NAMALWA (cell line): ENCODE results near the gene EIF5AL1.
A peak's percentile ranks its signal among the peaks of the same experiment; 100 is the strongest.
"Not testable (repeated sequence)": the region's sequence is repeated elsewhere in the genome, so short reads cannot be mapped to it uniquely, and the experiment has no call there.

ENCODE experiments used
- DNase-seq: peaks from one replicate; pipeline ENCODE4 v3.0.0-alpha.2; 2015; ENCODE audit warnings: low spot score

EIF5AL1 gene

DNA sequence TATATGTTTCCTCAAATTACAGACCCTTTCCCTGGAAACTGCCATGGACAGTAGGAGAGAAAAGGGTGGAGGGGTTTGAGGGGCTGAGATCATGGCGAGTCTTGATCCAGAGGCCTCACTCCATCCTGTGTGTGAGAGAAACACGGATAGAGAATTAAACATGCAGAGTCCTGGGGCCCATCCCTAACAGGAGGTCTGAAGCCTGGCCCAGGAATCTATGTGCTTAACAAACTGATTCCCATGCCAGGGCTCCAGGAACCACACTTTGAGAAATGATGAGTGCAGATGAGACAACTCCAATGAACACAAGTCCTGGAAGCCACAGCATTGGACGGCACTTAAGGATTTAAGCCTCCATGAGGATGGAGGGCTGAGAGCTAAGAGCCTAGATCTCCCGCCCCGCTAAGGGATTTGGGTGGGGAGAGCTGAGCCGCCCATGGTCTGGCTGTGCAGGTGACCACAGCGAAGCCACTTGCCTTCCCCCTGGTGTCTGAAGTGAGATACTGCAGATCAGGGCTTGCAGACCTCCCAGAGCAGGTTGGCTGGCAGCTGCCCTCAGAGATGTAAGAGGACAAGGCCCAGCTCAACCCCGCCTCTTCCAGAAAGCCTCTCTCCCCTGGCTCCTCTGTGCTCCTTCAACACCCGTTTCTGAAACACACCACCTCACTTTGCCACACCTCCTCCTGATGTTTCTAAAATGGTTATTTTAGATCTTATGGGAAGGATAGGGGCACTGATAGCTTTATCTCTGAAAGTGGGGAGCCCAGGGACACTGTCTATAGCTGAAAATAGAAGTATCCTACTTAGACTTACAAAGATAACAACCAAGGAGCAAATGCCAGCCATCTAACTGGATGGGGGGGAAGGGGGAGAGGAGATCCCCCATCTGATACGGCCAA lies 24.8 kb upstream of the EIF5AL1 start:
- peak; percentile 56 for DNase-seq

DNA sequence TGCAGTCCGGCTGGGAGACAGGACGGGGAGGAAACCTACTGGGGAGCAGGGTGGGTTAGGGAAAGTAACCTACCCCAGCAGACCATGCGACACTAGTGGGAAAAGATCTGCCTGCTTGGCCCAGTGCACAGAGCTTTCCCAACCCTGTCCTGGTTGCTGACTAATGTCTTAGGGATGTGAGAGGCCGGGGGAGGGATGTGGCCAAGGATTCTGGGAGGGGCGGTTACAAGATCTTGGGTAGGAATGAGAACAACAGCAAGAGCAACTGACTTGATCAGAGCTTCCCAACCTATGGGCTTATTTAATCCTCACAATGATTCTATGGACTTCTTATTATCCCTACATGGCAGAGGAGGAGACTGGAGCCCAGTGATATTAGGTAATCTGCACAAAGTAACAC lies 24.0 kb upstream of the EIF5AL1 start:
- DNase-seq, result no peak

DNA sequence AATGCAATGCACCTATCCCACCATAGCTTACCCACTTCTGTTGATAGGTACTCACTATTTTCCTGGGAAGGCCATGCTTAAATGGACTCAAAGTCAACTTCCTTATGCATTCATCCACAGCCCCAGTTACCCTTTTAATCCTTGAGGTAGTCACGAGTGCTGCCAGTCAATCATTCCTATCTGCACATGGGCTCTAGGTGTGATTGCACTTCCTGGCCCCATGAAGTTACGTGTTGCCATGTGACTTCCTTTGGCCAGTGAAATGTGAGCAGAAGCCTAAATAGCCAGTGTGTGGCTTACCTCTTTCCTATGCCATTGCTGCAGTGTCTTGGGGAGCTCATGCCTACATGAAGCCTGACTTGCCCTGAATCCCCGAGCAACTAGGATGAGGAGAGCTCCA lies 23.5 kb upstream of the EIF5AL1 start:
- no peak for DNase-seq

DNA sequence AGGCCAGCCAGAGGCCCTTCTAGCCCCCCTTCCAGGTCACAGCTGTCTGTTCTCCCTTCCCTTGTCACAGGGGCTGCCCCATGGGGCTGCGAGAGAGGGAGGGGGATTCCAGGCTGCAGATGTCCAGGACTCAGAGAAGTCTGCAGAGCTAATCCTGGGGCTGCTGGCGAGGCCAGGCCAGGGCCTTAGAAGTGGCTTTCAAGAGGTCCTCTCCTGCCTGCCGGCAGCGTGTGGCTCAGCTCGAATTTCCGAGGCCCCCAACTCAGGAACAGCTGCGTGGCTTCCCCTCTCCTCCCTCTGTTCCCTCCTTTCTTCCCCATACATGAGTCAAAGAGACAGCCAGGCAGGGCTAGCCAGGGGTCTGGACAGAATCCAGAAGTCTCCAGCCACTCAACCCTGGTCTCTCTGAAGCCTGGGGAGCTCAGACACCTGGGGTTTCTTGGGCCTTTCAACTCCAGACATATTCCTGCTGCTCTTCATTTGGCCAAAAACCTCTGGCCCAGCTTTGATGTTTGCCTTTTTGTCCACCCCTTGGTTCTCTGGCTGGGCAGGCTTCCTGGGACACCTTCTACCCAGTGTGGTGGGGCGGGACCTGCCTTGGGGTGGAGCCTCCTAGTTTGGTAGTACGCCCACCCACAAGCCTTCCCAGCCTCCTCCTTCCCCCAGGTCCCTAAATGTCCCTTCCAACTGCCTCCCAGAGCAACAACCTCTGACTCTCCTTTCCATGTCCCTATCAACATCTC lies 21.8 kb upstream of the EIF5AL1 start:
- no peak for DNase-seq

- no peak for DNase-seq
Observed at GRCh38 chr10:79491143-79491835, 21.0 kb upstream of the EIF5AL1 start.

- no peak for DNase-seq
Observed at GRCh38 chr10:79492256-79492655, 20.1 kb upstream of the EIF5AL1 start.

DNA sequence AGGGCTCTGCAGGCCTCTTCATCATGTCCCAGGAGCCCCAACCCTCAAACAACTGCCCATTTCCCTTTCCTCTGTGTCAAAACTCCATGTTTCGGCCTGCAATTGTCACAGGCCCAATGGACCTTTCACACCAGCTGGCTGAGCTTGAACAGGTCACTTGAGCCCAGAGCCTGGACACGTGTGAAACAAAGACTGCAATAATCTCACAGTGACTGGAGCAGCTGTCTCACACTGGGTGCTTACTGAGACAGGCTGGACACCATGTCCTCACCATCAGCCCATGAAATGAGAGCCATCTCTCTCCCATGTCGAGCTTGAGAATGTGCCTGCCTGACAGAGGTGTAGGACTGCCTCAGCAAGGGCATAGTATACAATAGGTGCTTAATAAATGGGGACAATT lies 19.5 kb upstream of the EIF5AL1 start:
- no peak for DNase-seq

DNA sequence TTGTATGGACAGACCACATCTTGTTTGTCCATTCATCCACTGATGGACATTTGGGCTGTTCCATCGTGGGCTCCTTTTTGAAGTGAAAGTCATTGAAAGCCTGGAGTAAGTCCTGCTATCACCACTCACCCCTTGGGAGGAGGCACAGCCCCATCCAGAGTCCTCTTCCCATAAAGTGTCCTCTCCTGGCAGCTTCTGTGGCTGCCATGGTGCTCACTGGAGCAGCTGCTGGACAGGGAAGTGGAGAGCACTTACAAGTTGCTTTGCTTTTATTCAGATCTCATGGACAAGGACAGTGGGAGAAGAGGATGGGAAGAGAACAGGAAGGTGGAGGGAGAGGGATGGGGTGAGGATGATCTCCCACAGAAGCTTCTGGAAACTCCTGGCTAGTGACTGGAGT lies 18.5 kb upstream of the EIF5AL1 start:
- no peak for DNase-seq

DNA sequence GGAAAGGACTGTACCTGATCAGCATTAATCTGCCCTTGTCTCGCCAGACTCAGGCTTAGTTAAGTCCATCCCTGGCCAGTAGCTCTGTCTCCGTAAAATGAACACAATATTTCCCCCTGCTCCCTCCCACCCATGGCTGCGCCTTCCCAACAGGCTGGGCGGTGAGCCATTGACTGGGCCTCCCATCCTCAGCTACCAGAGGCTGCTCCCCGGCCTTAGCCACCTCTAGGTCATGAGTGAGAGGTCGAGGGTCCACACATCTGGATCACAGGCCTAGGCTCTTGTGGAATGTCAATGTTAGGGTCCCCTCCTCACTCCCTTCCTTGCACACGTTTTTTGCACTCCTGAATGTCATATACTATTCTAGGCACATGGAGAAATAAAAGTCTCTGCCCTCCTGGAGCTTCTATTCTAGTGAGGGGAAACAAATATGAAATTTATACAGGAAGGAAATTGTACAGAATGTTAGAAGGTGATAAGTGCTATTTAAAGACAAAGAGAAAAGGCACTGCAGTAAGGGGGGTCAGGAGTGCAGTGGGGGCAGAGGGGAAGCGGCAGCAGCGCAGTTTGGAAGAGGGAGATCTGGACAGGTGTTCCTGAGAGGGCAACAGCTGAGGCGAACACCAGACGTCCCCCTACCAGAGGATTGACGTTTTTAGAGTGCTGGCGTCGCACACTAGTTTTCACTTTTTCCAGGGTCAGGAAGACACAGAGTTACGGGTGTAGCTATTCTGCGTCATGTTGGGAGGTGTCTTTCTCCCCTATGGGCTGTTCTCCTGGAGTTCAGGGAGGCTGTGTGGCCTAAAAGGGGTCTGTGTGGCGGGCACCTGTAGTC lies 17.2 kb upstream of the EIF5AL1 start:
- DNase-seq, result no peak

- DNase-seq, result no peak
Observed at GRCh38 chr10:79495791-79496190, 16.5 kb upstream of the EIF5AL1 start.

- DNase-seq, result no peak
Observed at GRCh38 chr10:79496896-79497295, 15.4 kb upstream of the EIF5AL1 start.

DNA sequence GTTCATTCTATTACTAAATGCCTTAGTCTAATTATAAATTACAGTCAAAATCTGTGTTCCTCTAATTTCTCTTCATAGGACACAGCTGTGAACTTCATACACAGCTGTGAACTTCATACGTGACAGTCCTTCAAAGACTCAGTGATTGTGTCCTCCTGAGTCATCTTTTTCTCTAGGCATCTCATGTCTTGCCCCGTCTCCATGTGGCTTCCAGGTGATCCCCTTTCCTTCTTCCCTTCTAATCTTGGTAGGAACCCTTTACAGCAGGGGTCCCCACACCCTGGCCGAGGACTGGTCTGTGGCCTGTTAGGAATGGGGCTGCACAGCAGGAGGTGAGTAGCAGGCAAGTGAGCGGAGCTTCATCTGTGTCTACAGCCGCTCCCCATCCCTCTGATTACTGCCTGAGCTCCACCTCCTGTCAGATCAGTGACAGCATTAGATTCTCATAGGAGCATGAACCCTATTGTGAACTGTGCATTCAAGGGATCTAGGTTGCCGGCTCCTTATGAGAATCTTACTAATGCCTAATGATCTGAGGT lies 14.0 kb upstream of the EIF5AL1 start:
- DNase-seq, result no peak

DNA sequence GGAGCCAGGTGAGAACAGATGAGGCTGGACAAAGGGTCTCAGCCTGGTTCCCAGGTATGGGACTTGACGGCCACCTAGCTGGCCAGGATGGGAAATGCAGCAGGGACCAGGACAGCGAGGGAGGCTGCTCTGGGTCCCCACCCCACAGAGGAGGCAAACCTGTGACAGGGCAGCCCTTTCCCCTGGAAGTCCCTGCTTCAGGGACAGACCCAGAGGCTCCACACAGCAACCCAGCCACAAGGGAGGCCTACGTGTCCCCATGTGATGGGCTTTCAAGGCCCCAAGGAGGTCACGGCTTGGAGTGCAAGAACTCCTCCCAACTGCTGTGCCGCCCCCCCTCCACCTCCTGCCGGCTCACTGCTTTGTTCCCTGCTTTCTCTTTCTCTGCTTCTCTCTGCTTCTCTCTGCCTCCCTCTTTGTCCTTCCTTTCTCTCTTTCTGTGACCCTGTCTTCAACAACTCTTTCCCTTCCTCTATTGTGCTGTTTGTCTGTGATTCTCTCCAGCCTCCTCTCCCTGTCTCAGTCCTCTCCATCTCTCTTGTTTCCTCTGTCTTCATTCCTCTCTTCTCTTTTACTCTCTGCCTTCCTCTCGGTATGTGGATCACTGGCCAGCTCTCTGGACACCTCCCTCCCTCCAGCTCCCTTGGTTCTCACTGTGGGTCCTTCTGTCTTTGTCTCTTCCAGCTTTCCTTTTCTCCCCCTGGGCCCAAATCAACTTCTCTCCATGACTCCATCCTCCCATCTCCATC lies 9.6 kb upstream of the EIF5AL1 start:
- no peak for DNase-seq

GRCh38 chr10:79503787-79504186 lies 8.5 kb upstream of the EIF5AL1 start:
- not testable (repeated sequence) for DNase-seq

DNA sequence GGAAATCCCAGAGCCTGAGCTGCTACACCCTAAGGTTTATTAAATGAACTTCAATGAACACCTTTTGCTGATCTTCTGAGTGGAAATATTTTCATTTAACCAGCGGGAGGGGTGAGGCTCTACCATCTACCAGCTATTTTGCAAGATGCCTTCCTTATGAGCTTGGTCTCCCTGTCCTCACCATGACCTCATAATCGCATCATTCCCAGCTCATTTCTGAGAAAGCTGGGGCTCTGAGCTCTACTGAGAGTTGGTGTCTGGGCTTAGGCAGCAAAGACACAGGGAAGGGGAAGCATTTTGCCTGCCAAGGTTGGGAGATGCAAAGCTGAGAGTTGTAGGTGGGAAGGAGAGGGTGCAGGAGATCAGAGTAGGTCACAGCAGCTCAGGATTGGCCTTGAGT lies 7.8 kb upstream of the EIF5AL1 start:
- not testable (repeated sequence) for DNase-seq

GRCh38 chr10:79505328-79505727 lies 7.0 kb upstream of the EIF5AL1 start:
- DNase-seq, result not testable (repeated sequence)

- no peak for DNase-seq
Observed at GRCh38 chr10:79505829-79506228, 6.5 kb upstream of the EIF5AL1 start.

- no peak for DNase-seq
Observed at GRCh38 chr10:79507440-79508167, 4.7 kb upstream of the EIF5AL1 start.

- DNase-seq, result not testable (repeated sequence)
Observed at GRCh38 chr10:79508245-79508644, 4.1 kb upstream of the EIF5AL1 start.

DNA sequence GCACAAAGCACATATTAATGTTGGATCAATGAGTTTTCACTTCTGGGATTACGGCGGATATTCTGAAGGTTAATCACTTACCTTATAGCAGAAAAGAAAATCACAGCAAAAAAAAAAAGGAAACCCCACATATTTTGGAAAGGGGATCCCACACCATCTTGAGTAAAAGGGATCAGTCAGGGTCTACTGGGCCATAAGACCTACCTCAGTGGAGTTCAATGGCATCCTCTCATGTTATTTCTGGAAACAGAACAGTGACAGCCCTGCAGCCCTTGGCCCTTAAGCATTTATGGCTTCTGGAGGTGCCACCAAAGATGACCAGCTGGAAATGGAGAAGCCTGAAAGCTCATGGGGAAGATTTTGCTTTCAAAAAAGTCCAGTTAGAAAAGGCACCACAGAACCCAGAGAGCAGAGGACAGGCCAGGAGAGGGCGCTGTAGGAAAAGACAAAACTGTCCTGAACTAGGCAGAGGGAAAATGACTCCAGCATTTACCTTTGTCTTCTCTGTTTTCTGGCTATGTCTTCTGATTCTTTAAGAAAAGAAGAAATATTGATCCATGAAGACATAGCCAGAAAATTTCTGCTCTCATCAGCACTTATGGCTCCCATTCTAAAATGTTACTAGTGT lies 2.9 kb upstream of the EIF5AL1 start:
- DNase-seq, result not testable (repeated sequence)
